Subcutaneous adipose tissue (tissue), 4 donors: Measurements from ENCODE around the gene CCDC195. TPM values are rescaled to one million over a fixed set of nuclear protein-coding genes. Genes with fewer than 3 reads are reported as not detected.

Experiments used
- total RNA-seq, 4 donors: library from RNA; depleted of rRNA; stranded (reverse); fragments of >200 nt; gene quantifications; one replicate each; pipeline ENCODE4 v1.1.0, GENCODE V29; 2016
- TF ChIP-seq, protein P1 (sequence below): fragments of 450-650 bp; IDR thresholded peaks from one replicate; pipeline ENCODE4 v1.5.1; 2016; ENCODE audit warnings: low read depth, mild to moderate bottlenecking, control low read depth, antibody characterized with exemption, moderate library complexity

CCDC195 gene
- total RNA-seq, 4 donors from 2014 or later: not detected

- TF ChIP-seq, protein P1, sequence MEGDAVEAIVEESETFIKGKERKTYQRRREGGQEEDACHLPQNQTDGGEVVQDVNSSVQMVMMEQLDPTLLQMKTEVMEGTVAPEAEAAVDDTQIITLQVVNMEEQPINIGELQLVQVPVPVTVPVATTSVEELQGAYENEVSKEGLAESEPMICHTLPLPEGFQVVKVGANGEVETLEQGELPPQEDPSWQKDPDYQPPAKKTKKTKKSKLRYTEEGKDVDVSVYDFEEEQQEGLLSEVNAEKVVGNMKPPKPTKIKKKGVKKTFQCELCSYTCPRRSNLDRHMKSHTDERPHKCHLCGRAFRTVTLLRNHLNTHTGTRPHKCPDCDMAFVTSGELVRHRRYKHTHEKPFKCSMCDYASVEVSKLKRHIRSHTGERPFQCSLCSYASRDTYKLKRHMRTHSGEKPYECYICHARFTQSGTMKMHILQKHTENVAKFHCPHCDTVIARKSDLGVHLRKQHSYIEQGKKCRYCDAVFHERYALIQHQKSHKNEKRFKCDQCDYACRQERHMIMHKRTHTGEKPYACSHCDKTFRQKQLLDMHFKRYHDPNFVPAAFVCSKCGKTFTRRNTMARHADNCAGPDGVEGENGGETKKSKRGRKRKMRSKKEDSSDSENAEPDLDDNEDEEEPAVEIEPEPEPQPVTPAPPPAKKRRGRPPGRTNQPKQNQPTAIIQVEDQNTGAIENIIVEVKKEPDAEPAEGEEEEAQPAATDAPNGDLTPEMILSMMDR: no peak
Observed at GRCh38 chr2:224747765-224748164, 31.6 kb upstream of the CCDC195 start.

DNA sequence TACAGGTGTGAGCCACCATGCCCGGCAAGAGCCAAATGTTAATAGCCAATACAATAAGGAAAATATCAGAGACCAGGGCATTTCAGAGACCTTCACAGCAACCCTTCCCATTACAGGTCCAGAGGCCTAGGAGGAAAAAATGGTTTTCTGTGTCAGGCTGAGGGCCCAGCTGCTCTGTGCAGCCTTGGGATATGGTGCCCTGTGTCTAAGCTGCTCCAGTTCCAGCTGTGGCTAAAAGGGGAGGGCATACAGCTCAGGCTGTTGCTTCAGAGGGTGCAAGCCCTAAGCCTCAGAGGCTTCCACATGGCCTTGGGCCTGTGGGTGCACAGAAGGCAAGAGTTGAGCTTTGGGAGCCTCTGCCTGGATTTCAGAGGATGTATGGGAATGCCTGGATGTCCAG, 20.1 kb upstream of the CCDC195 start:
- TF ChIP-seq, protein P1: no peak

DNA sequence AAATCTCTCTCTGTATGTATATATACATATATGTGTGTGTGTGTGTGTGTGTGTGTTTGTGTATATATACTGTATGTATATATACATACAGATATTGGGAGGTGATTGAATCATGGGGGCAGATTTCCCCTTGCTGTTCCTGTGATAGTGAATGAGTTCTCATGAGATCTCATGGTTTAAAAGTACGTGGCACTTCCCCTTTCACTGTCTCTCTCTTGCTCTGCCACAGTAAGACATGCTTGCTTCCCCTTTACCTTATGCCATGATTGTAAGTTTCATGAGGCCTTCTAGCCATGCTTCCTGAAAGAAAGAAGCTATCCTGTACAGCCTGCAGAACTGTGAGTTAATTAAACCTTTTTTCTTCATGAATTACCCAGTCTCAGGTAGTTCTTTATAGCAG, 18.8 kb upstream of the CCDC195 start:
- TF ChIP-seq, protein P1: no peak

DNA sequence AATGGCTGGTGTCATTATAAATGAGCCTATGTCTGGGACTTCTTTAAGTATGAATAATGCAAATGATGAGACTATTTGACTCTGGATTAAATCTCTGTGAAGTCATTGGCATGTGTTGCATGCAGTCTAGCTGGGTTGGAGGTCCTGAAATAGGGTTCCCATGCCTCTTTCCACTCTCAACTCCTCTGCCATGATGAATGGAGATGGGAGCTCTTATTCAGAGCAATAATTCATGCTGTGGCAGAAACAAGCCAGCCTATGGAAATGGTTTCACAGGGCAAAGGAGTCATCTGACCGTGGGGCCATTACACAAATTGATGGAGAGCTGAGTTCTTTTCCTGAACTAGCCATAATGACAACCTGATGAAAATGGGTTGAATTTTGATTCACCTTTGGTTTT, 15.5 kb upstream of the CCDC195 start:
- TF ChIP-seq, protein P1: no peak

DNA sequence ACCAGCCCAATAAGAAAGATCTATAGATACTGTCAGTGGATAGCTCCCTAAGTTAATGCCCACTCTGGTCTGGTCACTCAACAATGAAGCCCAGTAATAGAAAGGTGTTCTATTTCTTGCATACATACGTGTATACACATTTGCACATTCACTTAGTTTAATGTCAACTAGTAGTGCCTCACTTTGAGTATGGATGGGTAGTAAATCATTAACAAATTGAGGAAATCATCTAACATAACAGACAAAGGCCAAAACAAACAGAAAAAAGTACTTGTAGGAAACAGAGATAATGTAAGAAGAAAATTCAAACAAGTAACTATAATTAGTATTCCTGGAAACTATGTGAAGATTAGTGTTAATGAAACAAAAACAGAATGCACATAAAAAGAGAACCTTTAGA, 13.3 kb upstream of the CCDC195 start:
- TF ChIP-seq, protein P1: no peak

GRCh38 chr2:224724331-224724730, 8.2 kb upstream of the CCDC195 start:
- TF ChIP-seq, protein P1: no peak

DNA sequence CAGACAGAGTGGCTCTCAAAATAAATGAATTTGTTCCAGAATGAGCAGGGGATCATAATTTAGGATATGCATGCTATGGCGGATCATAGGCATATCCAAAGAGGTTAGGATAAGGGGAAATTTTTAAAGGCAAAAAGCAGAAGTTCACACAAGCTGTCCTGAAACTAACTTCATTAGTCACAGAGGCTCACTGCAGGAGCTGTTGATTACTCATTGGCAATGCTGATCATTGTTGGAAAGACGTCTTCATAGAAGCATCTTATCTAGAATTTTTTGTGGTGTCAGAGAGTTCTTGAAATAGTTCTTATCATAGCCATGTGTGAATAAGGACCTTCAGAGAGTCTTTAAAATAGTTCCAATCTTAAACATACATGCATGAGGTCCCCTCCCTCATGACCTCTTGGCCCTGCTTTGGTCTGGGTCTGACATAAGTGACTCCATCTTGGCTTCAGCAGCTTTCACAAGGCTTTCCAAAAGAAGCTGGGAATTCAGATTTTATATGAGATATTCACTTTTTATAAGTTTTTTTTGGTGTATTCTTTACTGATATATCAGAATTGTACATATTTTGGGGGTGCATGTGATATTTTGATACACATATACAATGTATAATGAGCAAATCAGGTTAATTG, 7.5 kb upstream of the CCDC195 start:
- TF ChIP-seq, protein P1: no peak
